Keratinocyte (primary cell): ENCODE results near the gene TMEM151B. TPM values are rescaled to one million over a fixed set of nuclear protein-coding genes. Genes with fewer than 3 reads are reported as not detected.

Experiments used
- DNase-seq: peaks from one replicate; pipeline ENCODE4 v3.0.0-alpha.2; 2011; ENCODE audit warnings: low read depth, missing footprints, low spot score
- FAIRE-seq: peaks from 2 replicates; lab custom pipeline; 2011; peaks lifted over from hg19 to GRCh38; lab: Jason Lieb, UNC
- H2AFZ ChIP-seq: 2 replicates; pipeline ENCODE4 v1.6.0; 2012; ENCODE audit warnings: low read length, control low read depth, inconsistent platforms; ENCODE audit not compliant: control insufficient read depth
- H3K27ac ChIP-seq: 2 replicates; pipeline ENCODE4 v1.5.1; 2011; ENCODE audit warnings: low read length; ENCODE audit not compliant: control insufficient read depth, insufficient read depth
- H3K27me3 ChIP-seq: 3 replicates; pipeline ENCODE4 v1.6.0; 2011; ENCODE audit warnings: low read length; ENCODE audit not compliant: control insufficient read depth, insufficient read depth; ENCODE audit errors: extremely low read depth
- H3K36me3 ChIP-seq, 2 experiments: 2 replicates in 1 of 2; 3 replicates in 1 of 2; pipeline ENCODE4 v1.5.1; 2011; ENCODE audit warnings: low read length in 2 of 2, mild to moderate bottlenecking in 1 of 2; ENCODE audit not compliant: control insufficient read depth in 2 of 2, insufficient read depth in 2 of 2; ENCODE audit errors: extremely low read depth in 1 of 2
- H3K4me1 ChIP-seq: 3 replicates; pipeline ENCODE4 v1.5.1; 2011; ENCODE audit warnings: low read length; ENCODE audit not compliant: control insufficient read depth, insufficient read depth; ENCODE audit errors: extremely low read depth
- H3K4me2 ChIP-seq: 3 replicates; pipeline ENCODE4 v1.6.0; 2011; ENCODE audit warnings: low read depth, low read length; ENCODE audit not compliant: control insufficient read depth, insufficient read depth; ENCODE audit errors: extremely low read depth
- H3K4me3 ChIP-seq, 3 experiments: fragments of 200-600 bp in 1 of 3; sonication (generic) in 1 of 3; 2 replicates in 2 of 3; 3 replicates in 1 of 3; pipeline ENCODE4 v1.5.1; 2011 to 2016; ENCODE audit warnings: low read length in 3 of 3, mild to moderate bottlenecking in 3 of 3, control low read depth in 2 of 3, inconsistent platforms in 1 of 3, low read depth in 1 of 3, mixed read lengths in 1 of 3, mixed run types in 1 of 3, moderate library complexity in 1 of 3; ENCODE audit not compliant: control insufficient read depth in 2 of 3, insufficient read depth in 2 of 3; ENCODE audit errors: extremely low read depth in 1 of 3
- H3K79me2 ChIP-seq: 2 replicates; pipeline ENCODE4 v1.6.0; 2012; ENCODE audit warnings: low read length; ENCODE audit not compliant: control insufficient read depth, insufficient read depth
- H3K9ac ChIP-seq: 3 replicates; pipeline ENCODE4 v1.6.0; 2011; ENCODE audit warnings: low read length; ENCODE audit not compliant: control insufficient read depth, insufficient read depth; ENCODE audit errors: extremely low read depth
- H3K9me1 ChIP-seq: 3 replicates; pipeline ENCODE4 v1.6.0; 2011; ENCODE audit warnings: low read length; ENCODE audit not compliant: control insufficient read depth, insufficient read depth; ENCODE audit errors: extremely low read depth
- H3K9me3 ChIP-seq: 2 replicates; pipeline ENCODE4 v1.5.1; 2012; ENCODE audit warnings: low read depth, low read length; ENCODE audit not compliant: control insufficient read depth
- H4K20me1 ChIP-seq: 3 replicates; pipeline ENCODE4 v1.6.0; 2011; ENCODE audit warnings: low read length; ENCODE audit not compliant: control insufficient read depth, insufficient read depth; ENCODE audit errors: extremely low read depth
- CTCF ChIP-seq, 3 experiments: IDR thresholded peaks in 1 of 3; conservative IDR thresholded peaks in 1 of 3; optimal IDR thresholded peaks in 1 of 3; 2 replicates in 2 of 3; 3 replicates in 1 of 3; pipeline versions ENCODE3 to v1.5.1; 2011; ENCODE audit warnings: low read length in 3 of 3, mild to moderate bottlenecking in 3 of 3, moderate library complexity in 2 of 3, control low read depth in 1 of 3, inconsistent platforms in 1 of 3; ENCODE audit not compliant: insufficient read depth in 2 of 3; ENCODE audit errors: extremely low read depth in 1 of 3
- EZH2 ChIP-seq: IDR thresholded peaks from one replicate; pipeline ENCODE4 v1.6.1; 2012; ENCODE audit warnings: inconsistent platforms, mild to moderate bottlenecking, low read length, moderate library complexity
- dilution Hi-C: fragments of 300-500 bp; cut with MboI; formaldehyde crosslinking; loops from one replicate; pipeline ENCODE4 v1.7.0; 2020; ENCODE audit warnings: low sequenced_read_pairs; ENCODE audit not compliant: extremely low pct_ligation_motif_present
- polyA plus RNA-seq, 5 experiments: library from polyadenylated mRNA; depleted of rRNA in 3 of 5; stranded (reverse) in 3 of 5; stranded (forward) in 1 of 5; unstranded in 1 of 5; fragments of >200 nt; gene quantifications; 1 replicate in 1 of 5; 2 replicates in 3 of 5; 3 replicates in 1 of 5; pipeline versions ENCODE4 v1.2.1 to v1.2.3, GENCODE V29; 2011 to 2012; ENCODE audit warnings: missing spikeins in 2 of 5, low read depth in 1 of 5, low replicate concordance in 1 of 5

TMEM151B gene
- polyA plus RNA-seq, 1 donor (not counting 4 experiments of a cell fraction or from before 2014, with no cell fraction given) = not detected

- no peaks in the 10 kb centered on the region for H3K27me3 ChIP-seq
- no peaks in the 10 kb centered on the region for H4K20me1 ChIP-seq
- peaks cover 46% of the 10 kb centered on the region for H3K4me1 ChIP-seq
- H3K9me3 ChIP-seq = no peaks in the 10 kb centered on the region
- DNase-seq = no peak
- peak overlapping the region; percentile 89 for H3K4me2 ChIP-seq
- TF ChIP-seq EZH2 = no peak
- peak overlapping the region; percentile 13 for H3K27ac ChIP-seq
- H3K79me2 ChIP-seq = peaks cover 22% of the 10 kb centered on the region
- peak overlapping the region; percentile 60 to 88 (median 82) for H3K4me3 ChIP-seq
- FAIRE-seq = no peak
- H3K9ac ChIP-seq = peak overlapping the region; percentile 58
- peak overlapping the region; percentile 79 for H2AFZ ChIP-seq
- dilution Hi-C loops = no loop called here
- no peaks in the 10 kb centered on the region for H3K9me1 ChIP-seq
- H3K36me3 ChIP-seq = peaks cover 9% of the 10 kb centered on the region in 2 experiments
Measured at GRCh38 chr6:44224029-44224964, 46.0 kb upstream of the TMEM151B start.

- TF ChIP-seq EZH2 = no peak
- TF ChIP-seq CTCF (optimal IDR thresholded peaks at IDR 0.05 in 1 of 3, IDR thresholded peaks at IDR 0.05 in 1 of 3, conservative IDR thresholded peaks at IDR 0.05 in 1 of 3; ENCODE audit: extremely low read depth in 1 of 3, insufficient read depth in 2 of 3, low read length in 3 of 3) = no peak
- peaks cover 46% of the 10 kb centered on the region for H3K4me1 ChIP-seq
- H3K79me2 ChIP-seq = peaks cover 22% of the 10 kb centered on the region
- no peak overlapping the region for H3K27ac ChIP-seq
- peak overlapping the region in 2 of 3 experiments; percentile 82 to 88 for H3K4me3 ChIP-seq
- dilution Hi-C loops = no loop called here
- peaks cover 10 to 11% of the 10 kb centered on the region in 2 experiments for H3K36me3 ChIP-seq
- no peaks in the 10 kb centered on the region for H3K9me1 ChIP-seq
- no peaks in the 10 kb centered on the region for H4K20me1 ChIP-seq
- H2AFZ ChIP-seq = no peak overlapping the region
- no peak overlapping the region for H3K9ac ChIP-seq
- FAIRE-seq = no peak
- no peaks in the 10 kb centered on the region for H3K9me3 ChIP-seq
- H3K27me3 ChIP-seq = no peaks in the 10 kb centered on the region
- H3K4me2 ChIP-seq = peak overlapping the region; percentile 89
- DNase-seq = no peak
Measured at GRCh38 chr6:44224965-44225305, 45.3 kb upstream of the TMEM151B start.
